Calu3 (cell line): ENCODE results near the gene KIF16B. TPM values are rescaled to one million over a fixed set of nuclear protein-coding genes. Genes with fewer than 3 reads are reported as not detected.

Source experiments
- BruUV-seq: library from RNA; stranded (reverse); fragments of 400-500 nt; replicated peaks from 2 replicates; lab custom pipeline; 2021; lab: Mats Ljungman, UMichigan
- CTCF ChIA-PET: fragments of 300-600 bp; sonication (Branson Sonifier 250); formaldehyde crosslinking; loops from one replicate; lab custom pipeline; 2022; ENCODE audit warnings: antibody characterized with exemption; lab: Charles Lee
- DNase-seq: peaks from one replicate; pipeline ENCODE4 v3.0.0; 2022
- H3K27ac Mint-ChIP-seq: one replicate; pipeline ENCODE4 v1.8.0; 2022; ENCODE audit warnings: mixed read lengths; ENCODE audit not compliant: unreplicated experiment
- H3K27me3 Mint-ChIP-seq: one replicate; pipeline ENCODE4 v1.8.0; 2022; ENCODE audit warnings: mixed read lengths; ENCODE audit not compliant: unreplicated experiment
- H3K36me3 Mint-ChIP-seq: one replicate; pipeline ENCODE4 v1.8.0; 2022; ENCODE audit warnings: mild to moderate bottlenecking, moderate library complexity, mixed read lengths; ENCODE audit not compliant: insufficient read depth, unreplicated experiment
- H3K4me1 Mint-ChIP-seq: one replicate; pipeline ENCODE4 v1.8.0; 2022; ENCODE audit warnings: mild to moderate bottlenecking, low read depth, mixed read lengths; ENCODE audit not compliant: unreplicated experiment
- H3K4me3 Mint-ChIP-seq: one replicate; pipeline ENCODE4 v1.8.0; 2022; ENCODE audit warnings: mild to moderate bottlenecking, low read depth, moderate library complexity, mixed read lengths; ENCODE audit not compliant: unreplicated experiment
- H3K9me3 Mint-ChIP-seq: one replicate; pipeline ENCODE4 v1.8.0; 2022; ENCODE audit warnings: low read depth, mixed read lengths; ENCODE audit not compliant: unreplicated experiment
- intact Hi-C: fragments of 100-400 bp; cut with micrococcal nuclease; formaldehyde crosslinking; loops from one replicate; pipeline ENCODE4 v1.10.0; 2022; ENCODE audit not compliant: unreplicated experiment
- total RNA-seq: library from RNA; stranded (reverse); gene quantifications from 2 replicates; pipeline ENCODE4 v1.2.3, GENCODE V29; 2022
- TF ChIP-seq, protein P1 (sequence below): fragments of 200-600 bp; IDR thresholded peaks from one replicate; pipeline ENCODE4 v1.8.0; 2022; ENCODE audit warnings: antibody characterized with exemption; ENCODE audit not compliant: unreplicated experiment

The KIF16B gene
- total RNA-seq, 1 experiment from 2014 or later = 4.3 TPM

DNA sequence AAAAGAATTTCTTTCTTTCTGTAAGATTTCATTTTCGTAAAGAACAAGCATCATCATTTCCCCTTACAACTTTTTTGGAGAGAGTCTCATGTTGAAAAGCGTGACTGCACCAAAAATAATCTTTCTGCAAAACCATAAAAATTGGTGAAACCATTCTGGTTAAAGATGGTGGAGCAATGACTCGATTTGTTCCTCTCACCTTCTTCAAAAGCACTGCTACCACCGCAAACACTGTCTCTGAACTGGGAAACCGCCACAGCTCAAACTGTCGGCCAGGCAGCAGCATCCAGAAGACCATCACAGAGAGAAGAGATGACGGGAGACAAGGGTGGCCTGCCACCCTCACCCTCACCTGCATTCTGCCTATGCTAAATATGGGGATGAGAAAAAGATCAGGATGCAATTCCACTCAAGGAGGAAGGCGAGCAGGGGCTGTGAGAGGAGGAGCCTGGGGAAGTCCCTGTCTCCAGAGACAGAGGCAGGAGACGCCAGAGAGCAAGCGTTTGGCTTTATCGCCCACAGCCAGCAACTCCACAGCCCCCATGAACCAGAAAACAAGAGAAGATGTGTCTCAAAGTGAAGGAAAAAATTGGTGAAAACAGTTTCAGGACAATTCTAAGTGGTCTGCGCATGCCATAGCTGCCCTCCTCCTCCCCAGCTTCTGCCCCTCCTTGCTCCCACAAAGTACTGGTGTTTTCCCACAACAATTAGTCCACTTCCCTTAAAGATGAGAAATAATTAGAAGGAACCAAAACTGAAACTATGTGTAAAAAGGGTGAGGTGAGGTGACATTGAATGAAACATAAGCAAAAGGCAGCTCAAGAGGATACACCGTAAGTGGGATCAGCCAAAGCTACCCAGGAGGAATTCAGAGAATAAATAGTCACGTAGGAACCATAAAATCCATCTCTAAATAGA is 255.5 kb downstream of the KIF16B start:
- no peaks in the 10 kb centered on the region for H3K9me3 Mint-ChIP-seq
- H3K4me1 Mint-ChIP-seq = no peaks in the 10 kb centered on the region
- H3K27ac Mint-ChIP-seq = no peak overlapping the region
- intact Hi-C loops = no loop called here
- CTCF ChIA-PET = no interaction called here
- TF ChIP-seq, protein P1, sequence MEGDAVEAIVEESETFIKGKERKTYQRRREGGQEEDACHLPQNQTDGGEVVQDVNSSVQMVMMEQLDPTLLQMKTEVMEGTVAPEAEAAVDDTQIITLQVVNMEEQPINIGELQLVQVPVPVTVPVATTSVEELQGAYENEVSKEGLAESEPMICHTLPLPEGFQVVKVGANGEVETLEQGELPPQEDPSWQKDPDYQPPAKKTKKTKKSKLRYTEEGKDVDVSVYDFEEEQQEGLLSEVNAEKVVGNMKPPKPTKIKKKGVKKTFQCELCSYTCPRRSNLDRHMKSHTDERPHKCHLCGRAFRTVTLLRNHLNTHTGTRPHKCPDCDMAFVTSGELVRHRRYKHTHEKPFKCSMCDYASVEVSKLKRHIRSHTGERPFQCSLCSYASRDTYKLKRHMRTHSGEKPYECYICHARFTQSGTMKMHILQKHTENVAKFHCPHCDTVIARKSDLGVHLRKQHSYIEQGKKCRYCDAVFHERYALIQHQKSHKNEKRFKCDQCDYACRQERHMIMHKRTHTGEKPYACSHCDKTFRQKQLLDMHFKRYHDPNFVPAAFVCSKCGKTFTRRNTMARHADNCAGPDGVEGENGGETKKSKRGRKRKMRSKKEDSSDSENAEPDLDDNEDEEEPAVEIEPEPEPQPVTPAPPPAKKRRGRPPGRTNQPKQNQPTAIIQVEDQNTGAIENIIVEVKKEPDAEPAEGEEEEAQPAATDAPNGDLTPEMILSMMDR = no peak
- H3K36me3 Mint-ChIP-seq = no peaks in the 10 kb centered on the region
- no peaks in the 10 kb centered on the region for H3K27me3 Mint-ChIP-seq
- no peak for DNase-seq
- no peak overlapping the region for H3K4me3 Mint-ChIP-seq
- no TSS peak for BruUV-seq

DNA sequence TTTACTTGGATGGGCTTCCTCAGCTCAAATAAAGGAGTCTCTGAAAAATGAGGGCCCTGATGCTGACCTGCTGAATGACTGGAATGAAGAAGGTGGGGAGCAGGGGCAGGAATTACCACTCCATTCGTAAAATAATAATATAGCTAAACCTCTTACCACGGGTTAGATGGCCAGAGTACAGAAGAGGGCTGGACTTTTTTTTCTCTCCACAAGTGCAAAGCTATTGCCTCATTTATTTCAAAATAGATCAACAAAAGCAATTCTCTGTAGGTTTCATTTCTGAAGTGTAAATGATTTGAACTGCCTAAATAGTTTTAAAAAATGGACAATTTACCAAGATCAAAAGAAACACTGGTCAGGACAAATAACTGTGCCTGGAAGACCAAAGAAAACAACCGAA is 256.7 kb downstream of the KIF16B start:
- Mint-ChIP-seq H3K9me3 (no peaks in the 10 kb centered on the region), H3K4me3 (no peak overlapping the region), H3K27me3 (no peaks in the 10 kb centered on the region), H3K4me1 (no peaks in the 10 kb centered on the region), H3K36me3 (no peaks in the 10 kb centered on the region), H3K27ac (no peak overlapping the region)
- CTCF ChIA-PET = no interaction called here
- intact Hi-C loops = no loop called here
- no peak for DNase-seq
- TF ChIP-seq, protein P1 = no peak
- BruUV-seq = no TSS peak

DNA sequence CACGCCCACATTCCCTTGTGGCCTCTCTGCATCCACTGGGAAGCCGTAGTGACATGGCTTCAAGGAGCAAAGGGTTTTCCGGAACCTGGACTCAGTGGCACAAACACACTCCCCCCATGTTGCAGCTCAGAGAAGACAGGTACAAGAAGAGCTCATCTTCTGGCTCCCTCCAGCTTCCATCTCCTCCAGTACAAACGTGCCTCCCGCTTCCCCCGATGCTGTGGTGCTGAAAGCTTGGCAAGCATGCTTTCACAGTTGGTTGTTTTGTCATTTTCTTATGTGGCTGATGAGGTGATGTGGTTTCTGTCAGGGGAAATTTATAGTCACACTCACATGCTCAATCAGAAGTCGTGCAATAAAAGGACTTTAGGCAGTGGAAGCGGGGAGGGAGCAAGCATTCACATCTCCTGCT is 258.5 kb downstream of the KIF16B start:
- no TSS peak for BruUV-seq
- Mint-ChIP-seq H3K27ac (no peak overlapping the region), H3K27me3 (no peaks in the 10 kb centered on the region), H3K36me3 (no peaks in the 10 kb centered on the region), H3K9me3 (no peaks in the 10 kb centered on the region), H3K4me1 (no peaks in the 10 kb centered on the region), H3K4me3 (no peak overlapping the region)
- intact Hi-C loops = no loop called here
- CTCF ChIA-PET = no interaction called here
- DNase-seq = no peak
- TF ChIP-seq, protein P1 = no peak

DNA sequence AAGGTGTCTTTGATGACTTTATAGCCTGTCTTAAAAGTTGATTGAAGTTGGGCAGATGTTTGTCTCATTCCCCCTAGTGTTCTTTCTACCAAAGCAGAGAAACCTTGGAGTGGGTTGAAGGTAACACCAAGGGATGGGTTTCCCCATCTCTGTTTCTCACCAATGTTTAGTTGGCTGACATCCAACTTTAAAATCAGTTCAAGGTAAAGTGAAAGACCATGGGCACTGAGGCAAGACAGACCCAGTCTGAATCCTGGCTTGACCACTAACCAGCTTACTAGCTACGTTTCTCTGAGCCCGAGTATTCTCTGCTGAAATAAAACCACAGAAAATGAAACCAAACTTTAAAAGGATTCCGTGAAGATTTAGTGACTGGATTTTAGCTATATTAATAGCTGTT is 258.9 kb downstream of the KIF16B start:
- H3K4me1 Mint-ChIP-seq = no peaks in the 10 kb centered on the region
- no peak overlapping the region for H3K27ac Mint-ChIP-seq
- TF ChIP-seq, protein P1 = no peak
- no peaks in the 10 kb centered on the region for H3K27me3 Mint-ChIP-seq
- CTCF ChIA-PET = no interaction called here
- DNase-seq = no peak
- H3K4me3 Mint-ChIP-seq = no peak overlapping the region
- BruUV-seq = no TSS peak
- H3K36me3 Mint-ChIP-seq = no peaks in the 10 kb centered on the region
- intact Hi-C loops = no loop called here
- no peaks in the 10 kb centered on the region for H3K9me3 Mint-ChIP-seq
